ENCODE measurements around the gene AFF1.

AFF1 gene

GRCh38 chr4:87069037-87069742 lies 134.4 kb downstream of the AFF1 start:
- no peak for TF ChIP-seq REST (IDR thresholded peaks at IDR 0.05; ENCODE audit: insufficient read depth in 1 of 2, low read depth in 2 of 2, low read length in 2 of 2)
- no peak for TF ChIP-seq FOXP2 (optimal IDR thresholded peaks at IDR 0.05; ENCODE audit: borderline replicate concordance, extremely low read depth, extremely low read length, insufficient read depth)

GRCh38 chr4:87071401-87071800 lies 136.6 kb downstream of the AFF1 start:
- TF ChIP-seq POLR2AphosphoS5 (IDR thresholded peaks at IDR 0.05; ENCODE audit: low read depth, low read length) (no peak), TAF1 (IDR thresholded peaks at IDR 0.05; ENCODE audit: borderline replicate concordance, insufficient read depth, low read length) (no peak), FOXP2 (optimal IDR thresholded peaks at IDR 0.05; ENCODE audit: borderline replicate concordance, extremely low read depth, extremely low read length, insufficient read depth) (no peak), REST (IDR thresholded peaks at IDR 0.05; ENCODE audit: insufficient read depth in 1 of 2, low read depth in 2 of 2, low read length in 2 of 2) (no peak), SIN3A (IDR thresholded peaks at IDR 0.05; ENCODE audit: borderline replicate concordance, insufficient read depth, low read length) (no peak)

GRCh38 chr4:87073199-87074120 lies 138.6 kb downstream of the AFF1 start:
- peak; percentile 31 for TF ChIP-seq FOXP2 (optimal IDR thresholded peaks at IDR 0.05; ENCODE audit: borderline replicate concordance, extremely low read depth, extremely low read length, insufficient read depth)
- TF ChIP-seq POLR2AphosphoS5 (IDR thresholded peaks at IDR 0.05; ENCODE audit: low read depth, low read length): no peak

- TF ChIP-seq TAF1 (IDR thresholded peaks at IDR 0.05; ENCODE audit: borderline replicate concordance, insufficient read depth, low read length) (no peak), REST (IDR thresholded peaks at IDR 0.05; ENCODE audit: insufficient read depth in 1 of 2, low read depth in 2 of 2, low read length in 2 of 2) (no peak), FOXP2 (optimal IDR thresholded peaks at IDR 0.05; ENCODE audit: borderline replicate concordance, extremely low read depth, extremely low read length, insufficient read depth) (no peak), SIN3A (IDR thresholded peaks at IDR 0.05; ENCODE audit: borderline replicate concordance, insufficient read depth, low read length) (no peak), POLR2AphosphoS5 (IDR thresholded peaks at IDR 0.05; ENCODE audit: low read depth, low read length) (no peak)
These were observed 139.3 kb downstream of the AFF1 start for GRCh38 chr4:87074121-87074488.

- TF ChIP-seq POLR2AphosphoS5 (IDR thresholded peaks at IDR 0.05; ENCODE audit: low read depth, low read length): no peak
- no peak for TF ChIP-seq REST (IDR thresholded peaks at IDR 0.05; ENCODE audit: insufficient read depth in 1 of 2, low read depth in 2 of 2, low read length in 2 of 2)
- TF ChIP-seq TAF1 (IDR thresholded peaks at IDR 0.05; ENCODE audit: borderline replicate concordance, insufficient read depth, low read length): no peak
- TF ChIP-seq FOXP2 (optimal IDR thresholded peaks at IDR 0.05; ENCODE audit: borderline replicate concordance, extremely low read depth, extremely low read length, insufficient read depth): no peak
- TF ChIP-seq SIN3A (IDR thresholded peaks at IDR 0.05; ENCODE audit: borderline replicate concordance, insufficient read depth, low read length): no peak
These were observed 141.1 kb downstream of the AFF1 start for GRCh38 chr4:87075876-87076275.

Measured in PFSK-1 (cell line).